NB4 (cell line): ENCODE measurements around the gene EPC1.
"Not testable (repeated sequence)": the region's sequence is repeated elsewhere in the genome, so short reads cannot be mapped to it uniquely, and the experiment has no call there.

Experiments used
- DNase-seq: peaks from one replicate; pipeline ENCODE4 v3.0.0; 2010; ENCODE audit warnings: low read depth
- H3K4me3 ChIP-seq: one replicate; pipeline ENCODE4 v1.5.1; 2011; ENCODE audit warnings: mild to moderate bottlenecking, low read depth, low read length, moderate library complexity
- CTCF ChIP-seq: IDR thresholded peaks from one replicate; pipeline ENCODE4 v1.5.1; 2012; ENCODE audit warnings: low read depth, low read length
- MAX ChIP-seq: IDR thresholded peaks from 2 replicates; pipeline ENCODE4 v1.6.1; 2011; ENCODE audit warnings: low read depth, low read length
- MYC ChIP-seq: IDR thresholded peaks from 2 replicates; pipeline ENCODE4 v1.6.1; 2011; ENCODE audit warnings: low read depth, low read length
- POLR2A ChIP-seq: IDR thresholded peaks from 2 replicates; pipeline ENCODE4 v1.6.1; 2011; ENCODE audit warnings: mild to moderate bottlenecking; ENCODE audit not compliant: insufficient read length; ENCODE audit errors: extremely low read depth

EPC1 gene

GRCh38 chr10:32362571-32362970, 15.6 kb upstream of the EPC1 start:
- no peak for DNase-seq
- no peak overlapping the region for H3K4me3 ChIP-seq
- TF ChIP-seq POLR2A (no peak), CTCF (no peak), MYC (no peak), MAX (no peak)

GRCh38 chr10:32360884-32361283, 13.9 kb upstream of the EPC1 start:
- H3K4me3 ChIP-seq, result no peak overlapping the region
- TF ChIP-seq MYC (no peak), MAX (no peak), CTCF (no peak), POLR2A (no peak)
- no peak for DNase-seq

GRCh38 chr10:32360241-32360640, 13.3 kb upstream of the EPC1 start:
- no peak for TF ChIP-seq MAX
- TF ChIP-seq CTCF, result no peak
- TF ChIP-seq POLR2A, result no peak
- no peak for TF ChIP-seq MYC
- DNase-seq, result no peak
- H3K4me3 ChIP-seq, result no peak overlapping the region

- no peak overlapping the region for H3K4me3 ChIP-seq
- no peak for TF ChIP-seq CTCF
- TF ChIP-seq MYC, result no peak
- no peak for TF ChIP-seq MAX
- TF ChIP-seq POLR2A, result no peak
- no peak for DNase-seq
Measured at GRCh38 chr10:32357056-32357735, 10.2 kb upstream of the EPC1 start.

GRCh38 chr10:32354690-32355089, 7.7 kb upstream of the EPC1 start:
- DNase-seq, H3K4me3 ChIP-seq: not testable (repeated sequence)

- peak; percentile 48 for DNase-seq
- no peak overlapping the region for H3K4me3 ChIP-seq
- TF ChIP-seq POLR2A, result no peak
- TF ChIP-seq MYC, result no peak
- no peak for TF ChIP-seq MAX
- TF ChIP-seq CTCF, result no peak
Measured at GRCh38 chr10:32350811-32351350, 3.9 kb upstream of the EPC1 start.
